OCI-M1 (cell line): ENCODE results near the gene ATP11A.
"Not testable (repeated sequence)": the region's sequence is repeated elsewhere in the genome, so short reads cannot be mapped to it uniquely, and the experiment has no call there.

Experiments
- DNase-seq: peaks from one replicate; lab custom pipeline; 2025; lab: John Stamatoyannopoulos, UW

ATP11A gene

GRCh38 chr13:112861876-112862615 is 172.2 kb downstream of the ATP11A start:
- no peak for DNase-seq

DNA sequence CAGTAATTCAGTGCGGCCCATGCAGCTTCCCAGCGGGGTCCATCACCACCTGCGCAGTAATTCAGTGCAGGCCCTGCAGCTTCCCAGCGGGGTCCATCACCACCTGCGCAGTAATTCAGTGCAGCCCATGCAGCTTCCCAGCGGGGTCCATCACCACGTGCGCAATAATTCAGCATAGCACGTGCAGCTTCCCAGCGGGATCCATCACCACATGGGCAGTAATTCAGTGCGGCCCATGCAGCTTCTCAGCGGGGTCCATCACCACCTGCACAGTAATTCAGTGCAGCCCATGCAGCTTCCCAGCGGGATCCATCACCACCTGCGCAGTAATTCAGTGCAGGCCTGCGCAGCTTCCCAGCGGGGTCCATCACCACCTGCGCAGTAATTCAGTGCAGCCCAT is 173.5 kb downstream of the ATP11A start:
- not testable (repeated sequence) for DNase-seq

DNA sequence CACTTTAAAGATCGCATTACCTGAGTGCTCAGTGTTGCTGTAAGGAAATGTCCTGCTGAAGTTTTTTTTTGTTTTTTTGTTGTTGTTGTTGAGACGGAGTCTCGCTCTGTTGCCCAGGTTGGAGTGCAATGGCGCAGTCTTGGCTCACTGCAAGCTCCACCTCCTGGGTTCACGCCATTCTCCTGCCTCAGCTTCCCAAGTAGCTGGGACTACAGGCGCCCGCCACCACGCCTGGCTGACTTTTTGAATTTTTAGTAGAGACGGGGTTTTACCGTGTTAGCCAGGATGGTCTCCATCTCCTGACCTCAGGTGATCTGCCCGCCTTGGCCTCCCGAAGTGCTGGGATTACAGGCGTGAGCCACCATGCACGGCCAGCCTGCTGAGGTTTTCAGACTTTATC is 175.6 kb downstream of the ATP11A start:
- not testable (repeated sequence) for DNase-seq

GRCh38 chr13:112867301-112867711 is 177.5 kb downstream of the ATP11A start:
- DNase-seq = no peak

GRCh38 chr13:112868308-112868707 is 178.5 kb downstream of the ATP11A start:
- no peak for DNase-seq

DNA sequence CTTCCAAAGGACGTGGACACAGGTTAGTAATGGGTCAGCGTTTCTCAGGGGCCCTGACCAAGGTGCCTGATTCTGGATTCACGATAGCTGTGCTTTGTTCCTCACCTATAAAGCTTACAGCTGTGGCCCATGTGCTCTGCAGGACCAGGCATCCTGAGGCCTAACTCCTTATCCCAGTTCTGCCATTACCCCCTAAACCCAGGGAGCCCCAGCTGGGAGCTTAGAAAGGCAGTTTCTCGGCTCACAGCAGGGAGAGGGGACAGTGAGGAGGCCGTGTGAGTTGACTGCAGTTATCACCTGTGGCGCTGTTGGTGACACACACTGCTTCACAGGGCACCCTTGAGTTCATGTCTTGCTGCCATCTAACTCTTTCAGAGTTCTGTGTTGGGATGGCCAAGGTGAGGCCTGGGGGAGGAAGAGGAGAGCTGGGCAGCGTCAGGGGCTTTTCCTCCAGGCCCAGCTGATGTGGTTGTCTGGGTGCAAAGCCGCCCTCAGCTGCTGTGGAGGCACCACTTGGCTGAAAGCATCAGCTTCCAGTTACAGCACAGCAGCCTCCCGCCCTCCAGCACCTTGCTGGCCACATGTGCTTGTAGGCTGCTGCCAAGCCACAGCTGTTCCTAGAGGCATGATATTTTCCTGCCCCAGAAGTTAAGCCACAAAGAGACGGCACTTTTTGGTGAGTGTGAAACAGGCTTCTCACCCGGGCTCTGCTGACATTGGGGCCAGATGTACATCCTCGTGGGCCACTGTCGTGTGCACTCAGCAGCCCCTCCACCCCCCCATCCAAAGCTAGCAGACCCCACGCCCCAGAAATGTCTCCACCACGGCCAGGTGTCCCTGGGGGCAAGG is 179.6 kb downstream of the ATP11A start:
- DNase-seq = no peak

DNA sequence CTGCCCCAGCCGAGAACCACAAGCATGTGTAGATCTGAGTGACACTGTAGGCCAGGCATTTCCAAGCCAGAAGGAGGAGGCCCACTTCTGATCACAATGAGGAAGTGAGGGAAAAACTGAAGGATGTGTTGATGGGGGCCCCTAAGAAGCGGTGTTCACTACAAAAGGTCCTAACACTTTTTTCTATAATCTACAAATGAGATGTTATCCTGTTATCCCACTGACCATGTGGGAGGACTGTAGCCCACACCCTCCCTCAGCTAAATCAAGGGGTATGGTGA is 180.2 kb downstream of the ATP11A start:
- DNase-seq = no peak

GRCh38 chr13:112870737-112871287 is 181.0 kb downstream of the ATP11A start:
- no peak for DNase-seq

DNA sequence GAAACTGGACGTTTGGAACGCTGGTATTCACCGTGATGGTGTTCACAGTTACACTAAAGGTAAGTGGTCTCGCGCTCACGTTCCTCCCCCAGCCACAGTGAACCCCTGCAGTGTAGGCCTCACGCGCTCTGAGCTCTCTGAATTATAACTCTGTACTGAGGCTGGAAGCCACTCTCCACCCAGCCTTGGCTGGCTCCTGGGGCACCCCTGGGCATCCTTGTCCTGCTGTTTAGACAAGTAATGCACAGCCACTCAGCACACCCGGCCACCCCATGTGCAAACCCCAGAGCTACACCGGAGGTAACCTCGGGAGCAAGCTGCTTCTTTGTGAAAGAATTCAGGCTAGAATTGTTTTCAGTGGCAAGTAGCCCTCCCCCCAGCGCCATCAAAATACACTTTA is 181.9 kb downstream of the ATP11A start:
- no peak for DNase-seq

GRCh38 chr13:112872657-112873631 is 183.1 kb downstream of the ATP11A start:
- DNase-seq = not testable (repeated sequence)

DNA sequence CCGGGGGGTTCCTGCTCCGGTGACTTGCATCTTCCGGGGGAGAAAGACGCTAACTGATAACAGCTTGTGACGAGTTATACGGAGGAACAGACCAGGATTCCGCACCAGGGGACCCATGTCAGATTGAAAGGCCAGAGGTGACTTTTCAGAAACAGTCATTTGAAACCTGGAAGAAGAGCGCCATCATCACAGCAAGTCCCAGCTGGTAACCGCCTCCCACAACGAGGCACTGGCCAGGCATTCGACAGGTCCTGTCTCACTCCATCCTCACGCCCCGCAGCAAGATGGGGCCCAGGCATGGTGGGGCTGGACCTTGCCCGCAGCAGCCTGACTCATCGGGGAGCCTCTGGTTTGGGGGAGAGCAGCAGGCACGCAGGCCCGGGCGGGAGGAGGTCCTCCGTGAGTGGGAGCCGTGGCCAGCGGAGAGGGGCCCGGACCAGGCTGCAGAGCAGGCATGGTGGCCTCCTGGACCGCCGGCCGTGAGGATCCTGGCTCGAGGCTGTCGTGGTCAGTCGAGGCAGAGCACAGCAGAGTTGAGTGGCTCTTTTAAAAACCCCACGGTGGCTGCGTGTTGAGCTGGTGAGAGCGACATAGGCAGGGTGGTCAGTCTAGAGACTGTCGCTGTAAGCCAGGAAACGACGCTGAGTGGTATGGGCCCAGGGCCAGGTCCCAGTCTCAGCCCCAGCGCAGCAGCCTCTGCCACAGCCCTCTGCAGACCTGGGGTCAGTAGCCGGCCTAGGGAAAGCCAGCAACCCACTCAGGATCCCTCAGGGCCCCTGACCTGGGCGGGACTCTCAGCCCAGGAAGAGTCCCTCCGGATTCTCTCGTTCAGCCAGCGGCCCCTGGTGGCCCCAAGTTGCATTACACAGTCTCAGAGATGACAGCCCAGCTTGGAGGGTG is 184.3 kb downstream of the ATP11A start:
- peak; percentile 83 for DNase-seq

GRCh38 chr13:112874751-112875300 is 185.0 kb downstream of the ATP11A start:
- DNase-seq = no peak

DNA sequence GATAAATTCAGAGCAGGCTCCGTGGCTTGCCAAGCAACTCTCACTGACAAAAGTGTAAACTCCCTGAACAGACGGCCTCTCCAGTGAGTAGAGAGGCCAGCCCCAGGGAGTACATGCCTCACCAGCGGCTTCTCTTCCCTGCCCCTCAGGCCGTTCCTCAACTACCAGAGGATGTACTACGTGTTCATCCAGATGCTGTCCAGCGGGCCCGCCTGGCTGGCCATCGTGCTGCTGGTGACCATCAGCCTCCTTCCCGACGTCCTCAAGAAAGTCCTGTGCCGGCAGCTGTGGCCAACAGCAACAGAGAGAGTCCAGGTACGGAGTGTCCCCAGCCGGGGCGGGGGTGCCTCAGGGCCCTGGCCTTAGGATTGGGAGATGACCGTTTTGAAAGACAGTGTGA is 185.8 kb downstream of the ATP11A start:
- DNase-seq = no peak

DNA sequence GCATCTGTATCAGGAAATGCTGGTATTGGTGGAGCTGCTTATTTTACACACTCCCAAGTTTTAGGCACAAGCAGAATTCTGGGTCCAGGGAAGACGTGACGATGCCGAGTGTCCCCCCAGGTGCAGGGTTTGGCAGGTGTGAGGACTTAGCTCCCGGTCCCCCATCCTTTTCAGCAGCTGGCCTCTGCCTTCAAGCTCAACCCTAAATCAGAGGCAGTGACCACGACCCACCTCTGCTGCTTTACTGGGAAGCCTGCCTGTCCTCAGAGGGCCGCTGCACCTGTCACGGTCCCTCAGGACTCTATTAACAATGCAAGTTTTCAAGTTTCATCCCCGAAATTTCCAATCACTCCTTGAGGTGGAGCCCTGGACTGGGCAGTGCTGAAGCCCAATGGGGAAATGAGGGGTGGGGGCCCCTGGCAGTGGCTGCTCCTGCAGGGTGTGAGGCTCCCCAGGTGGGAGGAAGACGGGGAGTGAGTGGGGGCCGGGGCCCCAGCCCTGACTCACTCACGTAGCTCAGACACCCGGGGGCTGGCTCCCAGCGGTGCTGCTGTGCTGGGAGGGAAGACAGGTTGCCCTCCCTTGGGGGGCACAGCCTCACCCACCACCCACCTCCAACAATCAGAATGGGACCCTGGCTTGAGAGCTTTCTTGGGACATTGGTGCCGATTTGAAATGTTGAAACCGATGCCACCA is 186.6 kb downstream of the ATP11A start:
- DNase-seq = no peak

- no peak for DNase-seq
Measured at GRCh38 chr13:112877066-112877465, 187.2 kb downstream of the ATP11A start.

GRCh38 chr13:112877539-112877938 is 187.7 kb downstream of the ATP11A start:
- DNase-seq = no peak

- no peak for DNase-seq
Measured at GRCh38 chr13:112877976-112878955, 188.4 kb downstream of the ATP11A start.

DNA sequence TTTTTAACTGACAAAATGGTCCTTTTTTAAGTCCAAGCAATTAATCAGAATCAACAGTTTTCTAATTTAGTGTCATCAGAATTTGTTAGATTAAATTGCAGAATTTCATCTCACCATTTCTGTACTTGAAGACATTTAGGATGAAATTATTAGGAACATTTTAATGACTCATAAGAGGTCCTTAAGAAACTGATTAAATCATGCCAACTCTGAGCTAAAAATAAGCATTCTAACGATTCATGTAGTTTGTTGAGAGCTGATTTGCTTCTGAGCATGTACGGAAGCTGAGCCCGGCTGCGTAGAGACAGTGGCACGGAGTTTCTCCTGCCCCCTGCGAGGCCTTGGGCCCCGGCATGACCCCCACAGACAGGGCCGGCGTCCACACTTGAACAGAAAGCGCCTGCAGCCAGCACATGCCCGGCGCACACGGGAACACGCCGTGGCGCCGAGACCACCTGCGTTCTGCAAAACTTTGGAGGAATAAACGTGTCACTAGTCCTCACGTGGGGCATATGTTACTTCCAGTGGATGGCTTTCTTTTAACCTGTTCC is 189.5 kb downstream of the ATP11A start:
- DNase-seq = no peak
